22Rv1 (cell line): ENCODE data around the gene PLCB4.

Experiments used
- H3K27ac ChIP-seq: fragments of 450-650 bp; 2 replicates; pipeline ENCODE4 v1.5.1; 2017
- ZFX ChIP-seq: fragments of 450-650 bp; IDR thresholded peaks from 2 replicates; pipeline ENCODE4 v1.6.1; 2017; ENCODE audit warnings: antibody characterized with exemption, borderline replicate concordance
- TF ChIP-seq, protein P1 (sequence below): fragments of 450-650 bp; IDR thresholded peaks from 2 replicates; pipeline ENCODE4 v1.5.1; 2017; ENCODE audit warnings: mild to moderate bottlenecking

The PLCB4 gene

DNA sequence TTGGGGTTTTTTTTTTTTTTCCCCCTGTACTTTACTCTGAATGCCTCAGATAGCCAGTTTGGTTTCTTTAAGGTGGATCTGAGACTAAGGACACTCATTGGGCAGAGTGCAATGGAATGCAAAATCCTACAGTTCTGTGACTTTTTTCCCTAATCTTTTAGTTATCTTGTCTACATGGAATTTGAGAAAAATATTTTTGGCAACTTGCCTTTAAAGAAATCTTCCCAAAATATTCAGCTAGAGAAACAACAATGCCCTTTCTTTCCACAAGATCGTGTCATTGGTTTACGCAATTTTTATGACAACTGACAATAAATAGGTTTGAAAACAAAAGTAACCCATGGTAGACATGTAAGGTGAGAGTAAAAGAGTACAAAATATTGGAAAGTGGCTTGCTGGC lies 273.8 kb downstream of the PLCB4 start:
- H3K27ac ChIP-seq, result no peak overlapping the region
- TF ChIP-seq, protein P1, sequence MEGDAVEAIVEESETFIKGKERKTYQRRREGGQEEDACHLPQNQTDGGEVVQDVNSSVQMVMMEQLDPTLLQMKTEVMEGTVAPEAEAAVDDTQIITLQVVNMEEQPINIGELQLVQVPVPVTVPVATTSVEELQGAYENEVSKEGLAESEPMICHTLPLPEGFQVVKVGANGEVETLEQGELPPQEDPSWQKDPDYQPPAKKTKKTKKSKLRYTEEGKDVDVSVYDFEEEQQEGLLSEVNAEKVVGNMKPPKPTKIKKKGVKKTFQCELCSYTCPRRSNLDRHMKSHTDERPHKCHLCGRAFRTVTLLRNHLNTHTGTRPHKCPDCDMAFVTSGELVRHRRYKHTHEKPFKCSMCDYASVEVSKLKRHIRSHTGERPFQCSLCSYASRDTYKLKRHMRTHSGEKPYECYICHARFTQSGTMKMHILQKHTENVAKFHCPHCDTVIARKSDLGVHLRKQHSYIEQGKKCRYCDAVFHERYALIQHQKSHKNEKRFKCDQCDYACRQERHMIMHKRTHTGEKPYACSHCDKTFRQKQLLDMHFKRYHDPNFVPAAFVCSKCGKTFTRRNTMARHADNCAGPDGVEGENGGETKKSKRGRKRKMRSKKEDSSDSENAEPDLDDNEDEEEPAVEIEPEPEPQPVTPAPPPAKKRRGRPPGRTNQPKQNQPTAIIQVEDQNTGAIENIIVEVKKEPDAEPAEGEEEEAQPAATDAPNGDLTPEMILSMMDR, result no peak

DNA sequence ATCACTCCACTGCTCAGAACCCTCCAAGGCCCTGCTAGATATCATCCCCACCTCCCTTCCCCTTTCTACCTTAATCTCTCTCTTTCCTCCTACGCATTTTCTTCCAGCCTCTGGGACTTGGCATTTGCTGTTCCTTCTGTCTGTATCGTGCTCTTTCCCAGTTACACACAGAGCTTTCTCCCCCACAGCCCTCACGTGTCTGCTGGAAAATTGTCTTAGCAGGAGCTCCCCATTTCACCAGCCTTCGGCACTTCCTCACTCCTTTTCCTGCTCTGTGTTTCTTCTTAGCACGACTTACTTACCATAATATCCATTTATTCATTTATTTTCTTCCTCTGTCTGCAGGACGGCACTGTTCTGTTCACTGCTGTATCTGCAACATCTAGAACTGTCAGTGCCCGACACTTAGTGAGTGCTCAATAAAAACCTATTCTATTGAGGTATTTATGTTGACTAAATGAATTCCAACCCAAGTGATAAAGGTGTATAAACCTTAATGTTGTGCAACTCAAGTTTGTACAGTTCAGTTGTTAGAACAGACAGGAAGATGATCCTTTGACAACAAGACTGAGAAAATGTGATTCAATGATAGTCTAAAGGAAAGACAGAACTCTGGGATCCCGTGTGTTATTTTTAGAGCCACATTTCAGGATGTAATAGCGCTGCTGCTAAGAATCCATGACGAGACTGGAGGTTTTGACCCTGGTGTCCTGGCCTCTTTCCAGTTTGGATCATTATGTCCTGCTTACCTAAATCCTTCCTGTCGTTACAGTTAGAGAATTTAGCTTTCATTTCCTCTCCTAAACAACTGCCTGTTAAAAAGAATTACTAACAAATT lies 275.4 kb downstream of the PLCB4 start:
- TF ChIP-seq ZFX, result no peak
- TF ChIP-seq, protein P1, result no peak
- no peak overlapping the region for H3K27ac ChIP-seq

DNA sequence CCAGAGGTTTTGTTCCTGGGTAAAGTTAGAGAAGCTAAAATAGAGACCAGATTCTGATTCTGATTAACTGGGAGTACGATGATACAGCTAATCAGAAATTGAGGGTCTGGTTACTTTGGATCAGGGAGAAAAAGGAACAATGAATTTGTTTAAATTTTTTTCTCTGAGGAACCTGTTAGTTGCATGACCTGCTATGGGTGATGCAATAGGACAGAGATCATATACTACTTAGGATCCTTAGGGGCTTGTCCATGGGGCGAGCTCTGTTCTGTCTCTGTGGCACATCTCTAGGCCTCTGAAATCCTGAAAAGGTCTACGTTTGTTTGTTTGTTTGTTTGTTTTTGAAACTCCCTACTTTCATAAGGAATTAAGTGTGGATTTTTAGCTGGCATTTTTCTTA lies 279.4 kb downstream of the PLCB4 start:
- TF ChIP-seq, protein P1, result no peak
- no peak for TF ChIP-seq ZFX

DNA sequence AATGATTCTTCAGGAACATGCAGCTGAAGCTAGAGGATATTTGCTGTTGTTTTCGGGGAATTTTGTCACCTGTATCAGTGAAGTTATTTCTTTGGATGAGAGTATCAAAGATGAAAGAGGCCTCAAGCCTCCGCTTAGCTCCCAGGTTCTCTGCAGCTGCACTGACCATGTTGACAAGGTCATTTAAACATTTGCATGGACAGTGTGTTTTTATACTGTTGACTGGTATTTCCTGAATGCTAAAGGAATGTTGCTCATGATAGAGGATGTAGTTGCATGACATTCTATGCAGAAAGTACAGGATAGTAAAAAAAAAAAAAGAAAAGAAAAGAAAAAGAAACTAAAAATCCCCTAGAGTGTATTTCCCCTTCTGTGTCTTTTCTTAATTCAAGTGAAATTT lies 279.9 kb downstream of the PLCB4 start:
- H3K27ac ChIP-seq, result no peak overlapping the region
- TF ChIP-seq, protein P1, result no peak

More for the DNA sequence above, 279.4 kb downstream of the PLCB4 start:
- H3K27ac ChIP-seq, result no peak overlapping the region

DNA sequence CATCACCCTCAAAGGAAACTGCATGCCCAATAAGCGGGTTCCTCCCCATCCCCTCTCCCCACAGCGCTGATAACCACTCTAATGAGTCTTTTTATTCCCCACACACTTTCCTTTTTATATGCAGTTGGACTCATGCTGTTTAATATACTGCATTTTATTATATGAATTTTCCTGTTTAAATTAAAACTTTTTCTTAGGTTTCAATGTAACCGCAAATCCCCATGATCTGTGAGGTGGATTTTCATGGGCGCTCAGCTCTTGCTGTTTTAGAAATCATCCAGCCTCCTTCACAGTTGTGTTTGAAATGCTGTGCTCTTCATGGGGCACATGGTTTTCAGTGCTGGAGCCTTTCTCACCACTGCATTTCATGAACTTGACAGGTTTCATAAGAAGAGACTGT lies 280.4 kb downstream of the PLCB4 start:
- TF ChIP-seq ZFX, result no peak
- TF ChIP-seq, protein P1, result no peak
- H3K27ac ChIP-seq, result no peak overlapping the region

DNA sequence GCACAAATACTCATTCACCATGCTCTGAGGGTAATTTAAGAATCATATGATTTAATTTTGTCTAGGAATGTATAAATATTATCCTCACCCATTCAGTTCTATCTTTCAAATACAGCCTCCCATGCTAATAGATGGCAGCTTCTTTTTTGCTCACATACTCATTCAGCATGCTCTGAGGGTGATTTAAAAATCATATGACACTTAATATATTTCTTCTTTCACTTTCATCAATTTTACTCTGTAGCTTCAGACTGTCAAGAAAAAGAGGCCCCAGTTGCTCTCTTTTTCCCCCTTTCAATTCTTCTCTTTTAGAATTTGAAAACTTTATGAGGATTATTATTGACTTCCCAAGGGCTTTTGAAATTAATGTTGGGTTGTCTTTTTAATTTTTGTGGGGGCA lies 283.9 kb downstream of the PLCB4 start:
- H3K27ac ChIP-seq, result no peak overlapping the region
- no peak for TF ChIP-seq ZFX
- TF ChIP-seq, protein P1, result no peak

DNA sequence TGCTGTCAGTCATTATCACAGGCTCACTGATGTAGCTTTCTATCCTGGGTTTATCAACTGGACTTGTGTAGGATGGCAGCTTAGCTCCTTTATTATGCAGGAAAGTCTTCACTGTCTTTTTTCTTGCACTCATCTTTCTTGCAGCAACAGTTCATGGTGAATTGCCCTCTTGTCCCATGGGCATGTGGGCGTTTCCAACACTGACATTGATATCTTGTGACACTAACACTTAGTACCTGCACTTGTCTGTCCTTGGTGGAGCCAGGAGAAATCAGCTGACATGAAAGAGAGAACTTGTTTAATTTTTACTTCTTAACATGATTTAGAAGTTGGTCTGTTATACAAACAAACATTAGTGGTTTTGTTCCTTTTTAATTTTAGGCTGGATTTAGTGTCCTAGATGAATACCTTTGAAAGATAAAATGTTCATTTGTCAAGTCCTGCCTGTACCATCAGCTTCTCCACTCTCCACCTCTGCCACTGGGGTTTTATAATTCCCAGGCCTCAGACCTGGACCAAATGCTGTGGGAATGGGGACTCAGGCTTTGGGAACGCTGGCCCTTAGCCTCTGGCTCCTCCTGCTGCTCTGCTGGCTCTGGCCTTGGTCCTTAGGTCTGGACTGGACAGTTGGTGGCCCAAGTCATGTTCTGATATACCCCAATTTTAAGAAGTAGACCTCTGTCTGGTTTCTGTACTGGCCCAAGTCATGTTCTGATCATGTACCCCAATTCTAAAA lies 284.5 kb downstream of the PLCB4 start:
- no peak overlapping the region for H3K27ac ChIP-seq
- no peak for TF ChIP-seq ZFX
- TF ChIP-seq, protein P1, result no peak
